Kidney glomerular epithelial cell (primary cell): ENCODE measurements around the gene ACTN4.

Experiments
- DNase-seq: peaks from one replicate; lab custom pipeline; 2025; lab: John Stamatoyannopoulos, UW

Gene ACTN4

GRCh38 chr19:38709671-38710415 lies 62.4 kb downstream of the ACTN4 start:
- DNase-seq, result no peak

GRCh38 chr19:38710416-38710702 lies 62.9 kb downstream of the ACTN4 start:
- no peak for DNase-seq

GRCh38 chr19:38710928-38711725 lies 63.7 kb downstream of the ACTN4 start:
- DNase-seq, result no peak

- peak; percentile 38 for DNase-seq
Measured at GRCh38 chr19:38711726-38712153, 64.3 kb downstream of the ACTN4 start.

- no peak for DNase-seq
Measured at GRCh38 chr19:38712161-38712748, 64.8 kb downstream of the ACTN4 start.

- no peak for DNase-seq
Measured at GRCh38 chr19:38713227-38713649, 65.8 kb downstream of the ACTN4 start.

- DNase-seq, result no peak
Measured at GRCh38 chr19:38713865-38714264, 66.4 kb downstream of the ACTN4 start.

GRCh38 chr19:38714354-38714778 lies 66.9 kb downstream of the ACTN4 start:
- no peak for DNase-seq

- DNase-seq, result no peak
Measured at GRCh38 chr19:38715555-38715954, 68.1 kb downstream of the ACTN4 start.

GRCh38 chr19:38717051-38717450 lies 69.6 kb downstream of the ACTN4 start:
- DNase-seq, result no peak

- DNase-seq, result no peak
Measured at GRCh38 chr19:38717855-38718254, 70.4 kb downstream of the ACTN4 start.

GRCh38 chr19:38718747-38719543 lies 71.5 kb downstream of the ACTN4 start:
- no peak for DNase-seq

- no peak for DNase-seq
Measured at GRCh38 chr19:38719761-38720558, 72.5 kb downstream of the ACTN4 start.

- no peak for DNase-seq
Measured at GRCh38 chr19:38720559-38721236, 73.2 kb downstream of the ACTN4 start.

- DNase-seq, result no peak
Measured at GRCh38 chr19:38721496-38721895, 74.0 kb downstream of the ACTN4 start.

- DNase-seq, result no peak
Measured at GRCh38 chr19:38721979-38722773, 74.7 kb downstream of the ACTN4 start.

- no peak for DNase-seq
Measured at GRCh38 chr19:38722947-38723605, 75.6 kb downstream of the ACTN4 start.

GRCh38 chr19:38723606-38723965 lies 76.1 kb downstream of the ACTN4 start:
- DNase-seq, result no peak
